Esophagus squamous epithelium (tissue), 5 donors: ENCODE results near the gene PRPSAP2. TPM values are rescaled to one million over a fixed set of nuclear protein-coding genes. Genes with fewer than 3 reads are reported as not detected.
A peak's percentile ranks its signal among the peaks of the same experiment; 100 is the strongest.
"Not testable (repeated sequence)": the region's sequence is repeated elsewhere in the genome, so short reads cannot be mapped to it uniquely, and the experiment has no call there.

Experiments
- DNase-seq: peaks from one replicate; lab custom pipeline; 2025; lab: John Stamatoyannopoulos, UW
- H3K27ac ChIP-seq, 4 donors: fragments of 200-600 bp; sonication (generic); one replicate each; pipeline ENCODE4 v1.5.1; 2016 to 2019; ENCODE audit warnings: mild to moderate bottlenecking in 1 of 4
- H3K27me3 ChIP-seq, 4 donors: fragments of 200-600 bp; sonication (generic); 1 replicate in 3 of 4; 2 replicates in 1 of 4; pipeline versions ENCODE4 v1.5.1 to v1.6.0; 2017 to 2021; ENCODE audit warnings: antibody characterized with exemption in 1 of 4
- H3K36me3 ChIP-seq, 3 donors: fragments of 200-600 bp; sonication (generic); one replicate each; pipeline ENCODE4 v1.5.1; 2016 to 2019
- H3K4me1 ChIP-seq, 3 donors: fragments of 200-600 bp; sonication (generic); one replicate each; pipeline ENCODE4 v1.5.1; 2017 to 2019
- H3K4me3 ChIP-seq, 4 donors: fragments of 200-600 bp; sonication (generic); 1 replicate in 3 of 4; 2 replicates in 1 of 4; pipeline ENCODE4 v1.5.1; 2016 to 2019; ENCODE audit warnings: mild to moderate bottlenecking in 2 of 4, moderate library complexity in 1 of 4
- H3K9me3 ChIP-seq, 3 donors: fragments of 200-600 bp; sonication (generic); one replicate each; pipeline ENCODE4 v1.5.1; 2016 to 2019
- POLR2A ChIP-seq, 4 donors: fragments of 450-650 bp; IDR thresholded peaks; one replicate each; pipeline ENCODE4 v1.6.1; 2017; ENCODE audit warnings: antibody characterized with exemption in 4 of 4, mild to moderate bottlenecking in 4 of 4, moderate library complexity in 3 of 4
- WGBS, 2 donors: methylation state at CpG; one replicate each; pipeline ENCODE4 v1.1.5; 2018; 5-methylcytosine and 5-hydroxymethylcytosine counted together
- intact Hi-C: fragments of 100-400 bp; cut with DNase I; formaldehyde crosslinking; loops from one replicate; pipeline ENCODE4 v1.15.0; 2022
- total RNA-seq, 4 donors: library from RNA; depleted of rRNA; stranded (reverse); fragments of >200 nt; gene quantifications; one replicate each; pipeline ENCODE4 v1.1.0, GENCODE V29; 2016
- TF ChIP-seq, protein P1 (sequence below), 6 experiments: fragments of 450-650 bp in 4 of 6; fragments of 200-600 bp in 2 of 6; sonication (generic) in 2 of 6; IDR thresholded peaks; one replicate each; pipeline ENCODE4 v1.5.1; 2016 to 2019; ENCODE audit warnings: antibody characterized with exemption in 6 of 6, mild to moderate bottlenecking in 4 of 6, moderate library complexity in 4 of 6
- donor health status: DM: yes; HTN: yes; CAD: no.

PRPSAP2 gene
- 10 to 100 TPM; 26.5 to 33.2 (median 28.6) TPM for total RNA-seq

DNA sequence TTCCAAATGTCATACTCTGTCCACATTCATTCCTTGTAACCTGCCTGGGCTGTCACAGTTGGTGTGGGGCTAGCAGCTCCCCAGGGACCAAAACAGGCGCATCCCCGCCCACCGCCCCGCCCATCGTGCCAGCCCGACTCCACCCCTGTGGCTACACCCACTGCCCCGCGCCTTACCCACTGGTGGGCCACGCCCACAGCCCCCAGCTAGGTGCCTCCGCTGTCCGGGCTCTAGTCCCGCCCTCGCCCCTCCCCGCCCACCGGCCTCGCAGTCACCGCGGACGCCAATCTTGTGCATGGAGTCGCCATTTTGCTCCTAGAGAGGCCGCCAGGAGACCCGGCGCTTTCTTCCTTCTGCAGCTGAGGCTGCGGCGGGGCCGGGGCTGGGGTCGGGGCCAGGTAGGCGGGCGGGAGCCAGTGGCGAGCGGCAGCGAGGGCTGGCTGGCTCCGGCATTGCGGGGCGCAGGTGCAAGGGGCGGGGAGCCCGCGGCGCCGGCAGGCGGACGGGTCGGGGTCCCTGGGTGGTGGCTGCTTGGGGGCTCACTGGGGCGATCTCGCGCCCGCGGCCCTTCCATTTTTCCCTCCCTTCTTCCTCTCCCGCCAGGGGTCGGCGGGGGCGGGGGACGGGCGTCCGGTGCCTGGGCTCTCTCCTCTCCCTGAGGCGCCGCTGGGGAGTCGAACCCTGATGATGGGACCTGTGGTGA is at the start of gene PRPSAP2:
Gene PRPSAP2, plus strand, starts transcription at position 268 of the 703 bp plus-strand sequence. CDS start 7,703 bp downstream, outside the sequence.
- peak; percentile 88 for DNase-seq
- Histone ChIP-seq H3K27ac (peak within 1 kb of the TSS; percentile 94 to 100 (median 98)), H3K27me3 (no peaks in the 10 kb centered on the region), H3K4me3 (peak within 1 kb of the TSS; percentile 67 to 100 (median 92)), H3K4me1 (peaks cover 18 to 53% (median 23%) of the 10 kb centered on the region in 3 donors), H3K9me3 (no peaks in the 10 kb centered on the region), H3K36me3 (no peaks in the 10 kb centered on the region)
- WGBS, 2 donors = 0% methylated on average over 4 to 21 of the region's 58 CpGs
- intact Hi-C loops = no loop called here
- TF ChIP-seq, protein P1, sequence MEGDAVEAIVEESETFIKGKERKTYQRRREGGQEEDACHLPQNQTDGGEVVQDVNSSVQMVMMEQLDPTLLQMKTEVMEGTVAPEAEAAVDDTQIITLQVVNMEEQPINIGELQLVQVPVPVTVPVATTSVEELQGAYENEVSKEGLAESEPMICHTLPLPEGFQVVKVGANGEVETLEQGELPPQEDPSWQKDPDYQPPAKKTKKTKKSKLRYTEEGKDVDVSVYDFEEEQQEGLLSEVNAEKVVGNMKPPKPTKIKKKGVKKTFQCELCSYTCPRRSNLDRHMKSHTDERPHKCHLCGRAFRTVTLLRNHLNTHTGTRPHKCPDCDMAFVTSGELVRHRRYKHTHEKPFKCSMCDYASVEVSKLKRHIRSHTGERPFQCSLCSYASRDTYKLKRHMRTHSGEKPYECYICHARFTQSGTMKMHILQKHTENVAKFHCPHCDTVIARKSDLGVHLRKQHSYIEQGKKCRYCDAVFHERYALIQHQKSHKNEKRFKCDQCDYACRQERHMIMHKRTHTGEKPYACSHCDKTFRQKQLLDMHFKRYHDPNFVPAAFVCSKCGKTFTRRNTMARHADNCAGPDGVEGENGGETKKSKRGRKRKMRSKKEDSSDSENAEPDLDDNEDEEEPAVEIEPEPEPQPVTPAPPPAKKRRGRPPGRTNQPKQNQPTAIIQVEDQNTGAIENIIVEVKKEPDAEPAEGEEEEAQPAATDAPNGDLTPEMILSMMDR (IDR thresholded peaks at IDR 0.05) = no peak
- TF ChIP-seq POLR2A (IDR thresholded peaks at IDR 0.05) = peak in 1 of 4 donors; percentile 52

DNA sequence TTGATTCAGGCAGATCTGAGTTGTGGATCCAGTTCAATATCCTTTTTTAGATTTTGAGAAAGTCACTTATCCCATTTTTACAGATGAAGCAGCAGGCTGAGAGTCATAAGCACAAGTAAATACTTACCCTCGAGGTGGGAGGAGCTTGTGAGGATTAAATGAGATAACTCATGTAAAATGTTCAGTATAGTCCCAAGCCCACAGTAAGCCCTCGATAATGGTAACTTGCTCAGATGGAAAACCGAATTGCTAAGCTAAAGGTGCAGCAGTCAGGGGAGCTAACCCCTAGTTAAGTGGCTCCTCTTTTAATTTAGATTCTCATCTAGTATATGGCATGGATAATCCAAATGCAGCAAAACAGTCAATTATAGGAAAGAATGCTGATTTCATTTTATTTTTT is 42.0 kb upstream of the PRPSAP2 start:
- H3K4me1 ChIP-seq, H3K27me3 ChIP-seq, H3K9me3 ChIP-seq, H3K27ac ChIP-seq, DNase-seq, H3K4me3 ChIP-seq, H3K36me3 ChIP-seq, intact Hi-C loops: not testable (repeated sequence)
- 43 to 49% methylated on average over 3 of the region's 3 CpGs for WGBS, 2 donors

GRCh38 chr17:18816489-18817371 is 41.2 kb upstream of the PRPSAP2 start:
- H3K36me3 ChIP-seq, H3K9me3 ChIP-seq, intact Hi-C loops, H3K4me1 ChIP-seq, H3K4me3 ChIP-seq, DNase-seq, H3K27ac ChIP-seq, H3K27me3 ChIP-seq: not testable (repeated sequence)
- WGBS, 2 donors = 34 to 41% methylated on average over 7 to 8 of the region's 9 CpGs
- TF ChIP-seq, protein P1 (IDR thresholded peaks at IDR 0.05) = peak; percentile 30 to 68 (median 56)

- intact Hi-C loops = not testable (repeated sequence)
- 22 to 53% methylated on average over 1 to 2 of the region's 3 CpGs for WGBS, 2 donors
Observed at GRCh38 chr17:18821430-18821829, 36.5 kb upstream of the PRPSAP2 start.

DNA sequence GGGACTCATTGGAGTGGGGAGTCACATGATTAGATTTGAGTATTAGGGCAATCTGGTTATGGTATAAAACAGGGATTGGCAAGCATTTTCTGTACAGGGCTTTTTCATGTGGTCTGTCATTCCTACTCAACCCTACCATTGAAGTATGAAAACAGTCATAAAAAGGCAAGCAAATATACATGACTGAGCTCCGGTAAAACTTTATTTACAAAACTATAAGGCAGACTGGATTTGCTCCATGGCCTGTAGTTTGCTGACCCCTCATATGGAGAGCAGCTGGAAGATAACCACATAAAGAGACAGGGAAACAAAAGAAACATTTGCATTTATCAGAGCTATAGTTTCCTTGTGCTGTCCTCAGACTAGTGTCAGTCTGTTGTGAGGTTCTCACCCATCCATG is 30.3 kb upstream of the PRPSAP2 start:
- H3K36me3 ChIP-seq, H3K27me3 ChIP-seq, H3K9me3 ChIP-seq, DNase-seq, H3K4me3 ChIP-seq, intact Hi-C loops, H3K27ac ChIP-seq, H3K4me1 ChIP-seq: not testable (repeated sequence)
- WGBS, 2 donors = no CpG with 5 or more reads among the region's 1 CpG

More at GRCh38 chr17:18821430-18821829, 36.5 kb upstream of the PRPSAP2 start:
- not testable (repeated sequence) for H3K27ac ChIP-seq, H3K27me3 ChIP-seq, DNase-seq, H3K9me3 ChIP-seq, H3K36me3 ChIP-seq, H3K4me1 ChIP-seq, H3K4me3 ChIP-seq

GRCh38 chr17:18848501-18848900 is 9.4 kb upstream of the PRPSAP2 start:
- intact Hi-C loops = no loop called here
- Histone ChIP-seq H3K27me3 (no peaks in the 10 kb centered on the region), H3K9me3 (no peaks in the 10 kb centered on the region), H3K36me3 (no peaks in the 10 kb centered on the region), H3K4me3 (no peak overlapping the region), H3K27ac (no peak overlapping the region), H3K4me1 (peaks cover 3 to 23% (median 5%) of the 10 kb centered on the region in 3 donors)
- no peak for DNase-seq
- TF ChIP-seq, protein P1 (IDR thresholded peaks at IDR 0.05) = no peak
- TF ChIP-seq POLR2A (IDR thresholded peaks at IDR 0.05) = no peak
- 89 to 92% methylated on average over 3 to 4 of the region's 6 CpGs for WGBS, 2 donors
